Esophagus muscularis mucosa (tissue), 4 donors: Measurements from ENCODE around the gene DIS3L. TPM values are rescaled to one million over a fixed set of nuclear protein-coding genes. Genes with fewer than 3 reads are reported as not detected.

Experiments
- DNase-seq: peaks from one replicate; pipeline ENCODE4 v3.0.0-alpha.2; 2017; ENCODE audit errors: extremely low spot score
- H3K27ac ChIP-seq, 4 donors: fragments of 200-600 bp; sonication (generic); replicated peaks in 1 of 4; 1 replicate in 3 of 4; 2 replicates in 1 of 4; pipeline ENCODE4 v1.5.1; 2016 to 2019; ENCODE audit warnings: mild to moderate bottlenecking in 1 of 4
- H3K27me3 ChIP-seq, 4 donors: fragments of 200-600 bp; sonication (generic); one replicate each; pipeline versions ENCODE4 v1.5.1 to v1.6.0; 2016 to 2019
- H3K36me3 ChIP-seq, 4 donors: fragments of 200-600 bp; sonication (generic); one replicate each; pipeline ENCODE4 v1.5.1; 2016 to 2019
- H3K4me1 ChIP-seq, 4 donors: fragments of 200-600 bp; sonication (generic); one replicate each; pipeline ENCODE4 v1.5.1; 2016 to 2019
- H3K4me3 ChIP-seq, 4 donors: fragments of 200-600 bp; sonication (generic); 1 replicate in 2 of 4; 2 replicates in 2 of 4; pipeline ENCODE4 v1.5.1; 2016 to 2019; ENCODE audit warnings: mild to moderate bottlenecking in 4 of 4, moderate library complexity in 1 of 4
- H3K9me3 ChIP-seq, 4 donors: fragments of 200-600 bp; sonication (generic); 1 replicate in 3 of 4; 2 replicates in 1 of 4; pipeline ENCODE4 v1.5.1; 2016 to 2019
- EP300 ChIP-seq: sonication (generic); formaldehyde crosslinking; IDR thresholded peaks from one replicate; pipeline ENCODE4 v1.6.1; 2017; ENCODE audit warnings: antibody characterized with exemption
- POLR2A ChIP-seq: fragments of 450-650 bp; IDR thresholded peaks from one replicate; pipeline ENCODE4 v1.6.1; 2017; ENCODE audit warnings: antibody characterized with exemption, moderate library complexity, mild to moderate bottlenecking, low read depth
- POLR2AphosphoS5 ChIP-seq, 2 donors: sonication (generic); formaldehyde crosslinking; IDR thresholded peaks; one replicate each; pipeline ENCODE4 v1.6.1; 2017; ENCODE audit warnings: antibody characterized with exemption in 2 of 2
- WGBS: methylation state at CpG from one replicate; pipeline ENCODE4 v1.1.5; 2018; 5-methylcytosine and 5-hydroxymethylcytosine counted together
- intact Hi-C: fragments of 100-400 bp; cut with DNase I; formaldehyde crosslinking; loops from one replicate; pipeline ENCODE4 v1.15.1; 2023
- total RNA-seq, 4 donors: library from RNA; depleted of rRNA; stranded (reverse); fragments of >200 nt; gene quantifications; one replicate each; pipeline versions ENCODE4 v1.1.0 to v1.2.1, GENCODE V29; 2016
- TF ChIP-seq, protein P1 (sequence below), 3 experiments: fragments of 200-600 bp in 2 of 3; fragments of 450-650 bp in 1 of 3; sonication (generic) in 2 of 3; IDR thresholded peaks; one replicate each; pipeline ENCODE4 v1.5.1; 2017 to 2019; ENCODE audit warnings: antibody characterized with exemption in 3 of 3, mild to moderate bottlenecking in 2 of 3, moderate library complexity in 1 of 3

The DIS3L gene
- total RNA-seq, 4 donors from 2014 or later, result 33.3 to 47.9 (median 34.8) TPM

DNA sequence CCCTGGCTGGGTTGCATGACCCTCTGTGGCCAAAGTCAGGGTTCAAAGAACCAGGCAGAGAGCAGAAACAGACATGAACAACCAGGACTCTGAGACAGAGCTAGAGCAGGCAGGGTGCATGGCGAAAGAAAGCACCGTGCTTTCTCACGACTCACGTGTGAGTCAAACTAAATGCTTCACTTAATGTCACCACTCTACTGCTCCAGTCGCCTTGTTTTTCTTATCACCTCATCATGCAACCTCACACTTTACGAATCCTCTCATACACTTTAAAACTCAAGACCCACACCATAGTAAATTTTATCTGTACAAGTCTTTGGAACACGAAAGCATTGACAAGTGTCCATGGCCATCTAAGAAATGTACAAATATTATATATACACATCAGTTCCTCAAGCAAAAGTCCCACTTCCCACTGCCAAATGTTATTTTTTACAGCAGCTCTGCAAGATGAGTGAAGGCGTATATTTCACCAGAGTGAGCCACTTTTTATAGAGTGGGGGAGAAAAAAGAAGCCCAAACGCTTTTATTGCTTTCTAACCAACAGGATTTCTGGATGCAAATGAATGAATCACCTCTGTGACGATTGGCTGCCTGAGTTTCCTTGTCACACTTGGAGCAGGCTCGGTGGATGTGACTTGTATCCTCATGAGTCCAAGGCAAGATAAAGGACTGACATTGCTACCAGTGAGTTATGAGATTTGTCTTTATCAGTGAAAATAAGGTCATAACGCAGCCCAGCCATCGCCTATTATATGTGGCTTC lies 23.9 kb upstream of the DIS3L start:
- Histone ChIP-seq H3K4me3 (no peak overlapping the region), H3K27ac (no peak overlapping the region), H3K27me3 (peaks cover 0 to 22% (median 0%) of the 10 kb centered on the region in 4 donors), H3K9me3 (no peaks in the 10 kb centered on the region), H3K36me3 (no peaks in the 10 kb centered on the region), H3K4me1 (no peaks in the 10 kb centered on the region)
- WGBS, result 65% methylated on average over 13 of the region's 13 CpGs
- intact Hi-C loops, result no loop called here
- DNase-seq, result no peak
- TF ChIP-seq, protein P1, sequence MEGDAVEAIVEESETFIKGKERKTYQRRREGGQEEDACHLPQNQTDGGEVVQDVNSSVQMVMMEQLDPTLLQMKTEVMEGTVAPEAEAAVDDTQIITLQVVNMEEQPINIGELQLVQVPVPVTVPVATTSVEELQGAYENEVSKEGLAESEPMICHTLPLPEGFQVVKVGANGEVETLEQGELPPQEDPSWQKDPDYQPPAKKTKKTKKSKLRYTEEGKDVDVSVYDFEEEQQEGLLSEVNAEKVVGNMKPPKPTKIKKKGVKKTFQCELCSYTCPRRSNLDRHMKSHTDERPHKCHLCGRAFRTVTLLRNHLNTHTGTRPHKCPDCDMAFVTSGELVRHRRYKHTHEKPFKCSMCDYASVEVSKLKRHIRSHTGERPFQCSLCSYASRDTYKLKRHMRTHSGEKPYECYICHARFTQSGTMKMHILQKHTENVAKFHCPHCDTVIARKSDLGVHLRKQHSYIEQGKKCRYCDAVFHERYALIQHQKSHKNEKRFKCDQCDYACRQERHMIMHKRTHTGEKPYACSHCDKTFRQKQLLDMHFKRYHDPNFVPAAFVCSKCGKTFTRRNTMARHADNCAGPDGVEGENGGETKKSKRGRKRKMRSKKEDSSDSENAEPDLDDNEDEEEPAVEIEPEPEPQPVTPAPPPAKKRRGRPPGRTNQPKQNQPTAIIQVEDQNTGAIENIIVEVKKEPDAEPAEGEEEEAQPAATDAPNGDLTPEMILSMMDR (IDR thresholded peaks at IDR 0.05), result no peak
- TF ChIP-seq EP300 (no peak), POLR2A (no peak), POLR2AphosphoS5 (IDR thresholded peaks at IDR 0.05) (no peak)

DNA sequence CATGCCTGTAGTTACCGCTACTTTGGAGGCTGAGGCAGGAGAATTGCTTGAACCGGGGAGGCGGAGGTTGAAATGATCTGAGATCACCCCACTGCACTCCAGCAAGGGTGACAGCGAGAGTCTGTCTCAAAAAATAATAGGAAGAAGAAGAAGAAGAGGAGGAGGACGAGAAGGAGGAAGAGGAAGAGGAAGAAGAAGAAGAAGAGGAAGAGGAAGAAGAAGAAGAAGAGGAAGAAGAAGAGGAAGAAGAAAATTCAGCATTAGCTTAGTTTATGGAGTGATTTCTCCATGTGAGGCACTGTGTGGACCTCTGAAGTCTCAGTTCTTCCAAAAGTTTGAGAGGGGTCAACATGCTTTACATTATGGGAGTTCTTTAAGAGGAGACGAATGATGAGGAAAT lies 22.4 kb upstream of the DIS3L start:
- Histone ChIP-seq H3K36me3 (no peaks in the 10 kb centered on the region), H3K27ac (no peak overlapping the region), H3K27me3 (peaks cover 0 to 11% (median 0%) of the 10 kb centered on the region in 4 donors), H3K9me3 (peaks cover 0 to 7% (median 0%) of the 10 kb centered on the region in 4 donors), H3K4me3 (no peak overlapping the region), H3K4me1 (no peaks in the 10 kb centered on the region)
- DNase-seq, result no peak
- 71% methylated on average over 6 of the region's 6 CpGs for WGBS
- intact Hi-C loops, result no loop called here
- TF ChIP-seq EP300 (no peak), POLR2A (no peak)

DNA sequence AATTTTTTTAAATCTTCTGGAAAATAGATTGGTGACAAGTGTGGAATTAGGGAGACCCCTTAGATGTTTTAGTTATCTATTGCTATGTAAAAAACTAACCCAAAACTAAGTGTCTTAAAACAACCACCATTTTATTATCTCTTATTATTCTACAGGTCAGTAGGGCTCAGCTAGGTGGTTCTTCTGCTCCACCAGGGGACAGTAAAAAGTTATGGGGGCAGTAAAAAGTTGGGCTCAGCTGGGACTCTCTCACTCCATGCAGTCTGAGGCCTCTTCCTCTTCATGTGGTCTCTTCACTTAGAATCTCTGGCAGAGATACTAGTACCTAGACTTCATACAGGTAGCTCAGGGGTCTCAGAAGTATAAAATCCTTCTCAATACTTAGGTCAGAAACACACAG lies 18.0 kb upstream of the DIS3L start:
- Histone ChIP-seq H3K9me3 (peaks cover 0 to 7% (median 0%) of the 10 kb centered on the region in 4 donors), H3K4me1 (no peaks in the 10 kb centered on the region), H3K4me3 (no peak overlapping the region), H3K27ac (no peak overlapping the region), H3K36me3 (no peaks in the 10 kb centered on the region), H3K27me3 (no peaks in the 10 kb centered on the region)
- TF ChIP-seq, protein P1 (IDR thresholded peaks at IDR 0.05), result no peak
- no peak for TF ChIP-seq POLR2AphosphoS5 (IDR thresholded peaks at IDR 0.05)
- TF ChIP-seq EP300, result no peak
- no peak for TF ChIP-seq POLR2A
- intact Hi-C loops, result no loop called here
- no peak for DNase-seq

DNA sequence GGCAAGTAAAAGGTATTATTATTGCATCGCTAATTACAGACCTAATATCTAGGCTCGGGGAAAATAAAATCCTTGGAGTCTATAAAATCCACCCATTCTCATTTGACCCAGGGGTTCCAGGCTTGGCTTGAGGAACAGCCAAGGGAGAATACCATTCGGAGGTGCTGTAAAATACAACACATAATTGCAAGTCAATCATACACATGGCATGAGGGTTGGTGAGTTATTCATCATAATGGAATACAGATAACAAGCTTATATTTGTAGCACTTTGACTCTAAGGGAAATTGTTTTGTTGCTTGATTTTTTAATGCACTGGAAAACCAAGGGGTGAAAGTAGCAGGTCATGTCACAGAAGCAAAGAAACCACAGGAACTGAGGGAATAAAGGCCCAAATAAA lies 16.8 kb upstream of the DIS3L start:
- WGBS, result 95% methylated on average over 3 of the region's 3 CpGs
- TF ChIP-seq POLR2AphosphoS5 (IDR thresholded peaks at IDR 0.05), result no peak
- TF ChIP-seq, protein P1 (IDR thresholded peaks at IDR 0.05), result no peak
- no peak for TF ChIP-seq POLR2A
- no peak for DNase-seq
- Histone ChIP-seq H3K4me1 (no peaks in the 10 kb centered on the region), H3K27ac (no peak overlapping the region), H3K36me3 (no peaks in the 10 kb centered on the region), H3K27me3 (no peaks in the 10 kb centered on the region), H3K9me3 (peaks cover 0 to 7% (median 0%) of the 10 kb centered on the region in 4 donors), H3K4me3 (no peak overlapping the region)
- intact Hi-C loops, result no loop called here

DNA sequence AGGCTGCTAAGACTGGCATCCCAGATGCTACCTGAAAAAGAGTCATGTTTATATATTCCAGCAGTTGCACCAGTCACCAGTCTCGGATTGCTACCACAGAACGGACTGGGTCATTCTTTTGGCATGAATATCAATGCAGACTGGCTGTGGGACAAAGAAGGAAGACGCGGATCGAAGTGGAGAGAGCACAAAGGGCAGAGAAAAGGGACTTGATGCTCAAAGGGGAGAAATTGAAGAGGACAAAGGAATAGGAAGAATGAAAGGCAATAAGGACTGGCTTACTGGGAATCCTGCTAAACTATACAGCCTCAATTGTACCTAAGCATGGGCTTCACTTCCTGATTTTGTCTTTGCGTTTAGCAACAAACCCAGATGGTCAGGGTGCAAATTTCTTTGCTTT lies 15.3 kb upstream of the DIS3L start:
- H3K4me1 ChIP-seq, result no peaks in the 10 kb centered on the region
- 83% methylated on average over 6 of the region's 6 CpGs for WGBS
- intact Hi-C loops, result no loop called here
- no peak overlapping the region for H3K4me3 ChIP-seq
- DNase-seq, result no peak
- TF ChIP-seq EP300 (no peak), POLR2A (no peak), POLR2AphosphoS5 (IDR thresholded peaks at IDR 0.05) (no peak)
- TF ChIP-seq, protein P1 (IDR thresholded peaks at IDR 0.05), result no peak
- H3K9me3 ChIP-seq, result peaks cover 0 to 7% (median 0%) of the 10 kb centered on the region in 4 donors
- no peaks in the 10 kb centered on the region for H3K27me3 ChIP-seq
- no peaks in the 10 kb centered on the region for H3K36me3 ChIP-seq
- no peak overlapping the region for H3K27ac ChIP-seq
